H1 (cell line): ENCODE data around the gene ZNF629. TPM values are rescaled to one million over a fixed set of nuclear protein-coding genes. Genes with fewer than 3 reads are reported as not detected.
A peak's percentile ranks its signal among the peaks of the same experiment; 100 is the strongest.

Source experiments
- ASH2L ChIP-seq: fragments of 200-600, 300-600 bp; sonication (generic); IDR thresholded peaks from one replicate; pipeline ENCODE4 v1.7.1; 2017; ENCODE audit warnings: low read length
- CEBPB ChIP-seq: IDR thresholded peaks from 2 replicates; pipeline ENCODE4 v1.6.1; 2012; ENCODE audit warnings: low read depth, low read length
- CHD2 ChIP-seq: IDR thresholded peaks from 2 replicates; pipeline ENCODE4 v1.6.1; 2012; ENCODE audit warnings: low read length, improper control_type of control experiment
- CREB1 ChIP-seq: IDR thresholded peaks from 2 replicates; pipeline ENCODE4 v1.6.1; 2012; ENCODE audit warnings: inconsistent platforms
- CTBP2 ChIP-seq: IDR thresholded peaks from 2 replicates; pipeline ENCODE4 v1.7.0; 2011; ENCODE audit warnings: borderline replicate concordance, mild to moderate bottlenecking, moderate library complexity, mixed read lengths, low read length; ENCODE audit not compliant: insufficient read depth, insufficient read length
- EGR1 ChIP-seq: IDR thresholded peaks from 2 replicates; pipeline ENCODE4 v1.6.1; 2011; ENCODE audit warnings: low read depth, low read length, borderline replicate concordance
- EZH2 ChIP-seq: fragments of 200-600 bp; sonication (generic); IDR thresholded peaks from 2 replicates; pipeline ENCODE4 v1.7.1; 2012; ENCODE audit warnings: low read depth, mild to moderate bottlenecking, moderate library complexity, low read length, inconsistent platforms; ENCODE audit not compliant: severe bottlenecking
- FOSL1 ChIP-seq: IDR thresholded peaks from 2 replicates; pipeline ENCODE4 v1.6.1; 2011; ENCODE audit warnings: mild to moderate bottlenecking, low read depth, low read length, moderate library complexity; ENCODE audit not compliant: insufficient read depth
- JUND ChIP-seq: IDR thresholded peaks from 2 replicates; pipeline ENCODE4 v1.6.1; 2011; ENCODE audit warnings: mild to moderate bottlenecking, improper control_type of control experiment, low read length
- KDM5A ChIP-seq: fragments of 200-600 bp; IDR thresholded peaks from 2 replicates; pipeline ENCODE4 v1.7.1; 2012; ENCODE audit warnings: mild to moderate bottlenecking, low read length, inconsistent platforms, mixed read lengths
- PHF8 ChIP-seq: fragments of 200-600 bp; sonication (generic); conservative IDR thresholded peaks from 2 replicates; pipeline ENCODE4 v1.7.1; 2012; ENCODE audit warnings: low read depth, mild to moderate bottlenecking, inconsistent platforms, low read length, moderate library complexity
- RFX5 ChIP-seq: IDR thresholded peaks from 2 replicates; pipeline ENCODE4 v1.6.1; 2011; ENCODE audit warnings: low read depth, low read length, improper control_type of control experiment, borderline replicate concordance
- RNF2 ChIP-seq: fragments of 200-900, 300-1000 bp; sonication (generic); IDR thresholded peaks from 2 replicates; pipeline ENCODE4 v1.7.1; 2016; ENCODE audit warnings: borderline replicate concordance, low read depth, mild to moderate bottlenecking, antibody characterized with exemption, low read length; ENCODE audit not compliant: poor library complexity, severe bottlenecking; ENCODE audit errors: missing control alignments
- SIX5 ChIP-seq: IDR thresholded peaks from 2 replicates; pipeline ENCODE4 v1.6.1; 2011; ENCODE audit warnings: mild to moderate bottlenecking, low read depth, low read length
- SUZ12 ChIP-seq: fragments of 200-600 bp; sonication (generic); IDR thresholded peaks from 2 replicates; pipeline ENCODE4 v1.6.1; 2012; ENCODE audit warnings: mild to moderate bottlenecking, inconsistent platforms, low read length, moderate library complexity, mixed read lengths
- TAF1 ChIP-seq: IDR thresholded peaks from 2 replicates; pipeline ENCODE4 v1.6.1; 2011; ENCODE audit warnings: mild to moderate bottlenecking, low read depth, low read length
- TBP ChIP-seq: IDR thresholded peaks from 2 replicates; pipeline ENCODE4 v1.6.1; 2011; ENCODE audit warnings: low read depth, low read length, improper control_type of control experiment
- TEAD4 ChIP-seq: IDR thresholded peaks from 2 replicates; pipeline ENCODE4 v1.6.1; 2012; ENCODE audit warnings: low read depth, low read length, inconsistent platforms, mixed read lengths
- YY1 ChIP-seq: IDR thresholded peaks from 2 replicates; pipeline ENCODE4 v1.6.1; 2011; ENCODE audit warnings: low read depth, mild to moderate bottlenecking, low read length
- polyA plus RNA-seq, 7 experiments: library from polyadenylated mRNA; depleted of rRNA in 3 of 7; stranded (reverse) in 5 of 7; unstranded in 2 of 7; fragments of >200 nt in 5 of 7; fragments of 200-250 nt in 2 of 7; gene quantifications; 1 replicate in 5 of 7; 2 replicates in 1 of 7; 4 replicates in 1 of 7; pipeline versions ENCODE4 v1.2.1 to v1.2.3, GENCODE V29; 2011 to 2013; ENCODE audit warnings: missing spikeins in 2 of 7, mixed read lengths in 2 of 7
- total RNA-seq: library from RNA; stranded (reverse); fragmentation: NEBNext Ultra II Directional; extraction: Animal tissue kit (Norgen Biotek cat#: 25700); gene quantifications from 2 replicates; pipeline ENCODE4 v1.2.1, GENCODE V29; 2021
- TF ChIP-seq, protein P1 (sequence below): IDR thresholded peaks from 2 replicates; pipeline ENCODE4 v1.6.1; 2012; ENCODE audit warnings: inconsistent platforms

ZNF629 gene
- total and polyA plus RNA-seq, 2 of the 8 experiments (the other 6 are each of a cell fraction or from before 2014, with no cell fraction given), result 11.0 to 19.5 TPM

DNA sequence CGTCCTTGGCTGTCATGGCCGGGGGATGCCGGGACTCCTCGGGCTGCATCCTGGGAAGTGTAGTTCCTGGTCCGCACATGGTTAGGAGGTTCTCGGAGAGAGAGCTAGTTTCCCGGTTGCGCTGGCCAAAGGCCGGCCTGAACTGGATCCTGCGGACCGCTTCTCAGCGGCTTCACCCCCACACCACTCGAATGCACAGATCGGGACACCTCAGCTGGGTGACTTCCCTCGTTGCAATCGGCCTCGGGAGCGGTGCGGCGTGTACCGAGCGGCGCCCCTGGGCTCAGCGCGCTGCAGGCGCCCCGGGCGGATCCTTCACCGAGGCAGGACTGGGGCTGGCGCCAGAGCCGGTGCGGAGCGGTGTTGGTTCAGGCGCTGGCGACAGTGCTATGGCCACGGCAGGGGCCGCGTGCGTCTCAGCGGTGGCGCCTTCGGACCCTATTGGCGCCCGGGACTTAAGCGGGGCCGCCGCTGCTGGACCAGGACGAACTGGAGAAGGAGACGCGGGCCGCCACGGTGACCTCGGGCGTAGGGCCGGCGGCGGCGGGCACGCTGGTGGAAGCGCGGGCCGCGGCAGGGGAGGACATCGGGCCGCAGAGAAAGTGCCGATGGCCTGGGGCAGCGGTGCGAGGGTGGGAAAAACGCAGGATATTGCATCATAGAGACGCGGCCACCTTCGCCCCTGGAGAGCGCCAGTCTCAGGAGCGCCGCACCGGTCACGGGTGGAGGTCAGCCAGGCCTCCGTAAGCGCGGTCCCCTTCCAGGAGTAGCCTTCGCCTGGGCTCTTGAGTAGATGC is 11.4 kb downstream of the ZNF629 start (continued):
- TF ChIP-seq TAF1 (peak; percentile 82), KDM5A (no peak), JUND (0 out of 2 replicates have a peak, but pooled peaks have one; percentile 39), TBP (peak; percentile 75), EGR1 (no peak), SIX5 (peak; percentile 85), ASH2L (peak; percentile 85), EZH2 (no peak), PHF8 (peak; percentile 79), CTBP2 (no peak), CREB1 (peak; percentile 84), TEAD4 (no peak), FOSL1 (no peak), RNF2 (no peak), CHD2 (0 out of 2 replicates have a peak, but pooled peaks have one; percentile 33), YY1 (peak; percentile 91), CEBPB (peak; percentile 81), SUZ12 (no peak), RFX5 (no peak)
- TF ChIP-seq, protein P1, sequence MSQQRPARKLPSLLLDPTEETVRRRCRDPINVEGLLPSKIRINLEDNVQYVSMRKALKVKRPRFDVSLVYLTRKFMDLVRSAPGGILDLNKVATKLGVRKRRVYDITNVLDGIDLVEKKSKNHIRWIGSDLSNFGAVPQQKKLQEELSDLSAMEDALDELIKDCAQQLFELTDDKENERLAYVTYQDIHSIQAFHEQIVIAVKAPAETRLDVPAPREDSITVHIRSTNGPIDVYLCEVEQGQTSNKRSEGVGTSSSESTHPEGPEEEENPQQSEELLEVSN, result peak; percentile 72
- TF ChIP-seq, all 59 proteins: peak for 18
